HG02870 (cell line): ENCODE measurements around the gene ADH6.
"Not testable (repeated sequence)": the region's sequence is repeated elsewhere in the genome, so short reads cannot be mapped to it uniquely, and the experiment has no call there.

Experiments used
- ATAC-seq: cut with Tn5 transposase; IDR thresholded peaks from one replicate; pipeline ENCODE4 v1.9.1; 2021; ENCODE audit warnings: mild to moderate bottlenecking, moderate library complexity; ENCODE audit not compliant: unreplicated experiment

Gene ADH6

DNA sequence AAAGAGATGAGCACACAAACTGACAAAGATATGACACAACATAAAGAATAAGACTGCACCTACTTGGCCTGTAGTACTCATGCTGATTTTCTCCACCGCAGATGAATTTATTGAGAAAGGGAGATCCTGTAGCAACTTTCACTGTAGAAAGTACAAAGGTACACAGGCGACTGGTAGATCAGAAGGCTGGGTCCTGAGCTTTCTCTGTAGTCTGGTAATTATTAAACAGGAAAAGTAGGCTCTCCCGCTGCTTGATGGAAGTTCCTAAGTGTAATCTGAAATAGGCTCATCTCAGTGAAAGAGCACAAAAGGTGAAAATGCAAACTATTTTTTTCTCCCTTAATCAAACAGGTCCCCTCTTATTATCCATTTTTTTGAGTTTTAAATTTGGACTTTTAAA is at the start of gene ADH6:
ADH6 (minus strand) TSS at position 175 of the 400 bp plus-strand sequence; CDS start at position 81, 94 bp downstream.
- no peak for ATAC-seq

DNA sequence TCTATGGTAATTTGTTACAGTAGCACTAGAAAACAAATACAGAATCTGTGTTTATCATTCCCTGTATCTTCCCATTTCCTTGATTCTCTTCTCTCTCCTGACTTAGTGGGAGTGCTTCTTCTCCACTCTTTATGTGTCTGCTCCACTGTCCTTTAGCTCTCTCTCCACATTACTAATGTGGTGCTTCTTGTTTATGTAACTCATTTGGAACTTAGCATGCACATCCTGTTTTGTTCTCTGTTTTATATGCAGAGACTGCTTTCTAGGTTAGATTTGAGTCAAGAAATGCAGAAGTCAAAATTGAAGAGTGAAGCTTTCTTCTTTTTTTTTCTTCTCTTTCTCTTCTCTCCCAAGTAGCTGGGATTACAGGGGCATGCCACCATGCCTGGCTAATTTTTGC is 45.9 kb upstream of the ADH6 start:
- ATAC-seq, result no peak

DNA sequence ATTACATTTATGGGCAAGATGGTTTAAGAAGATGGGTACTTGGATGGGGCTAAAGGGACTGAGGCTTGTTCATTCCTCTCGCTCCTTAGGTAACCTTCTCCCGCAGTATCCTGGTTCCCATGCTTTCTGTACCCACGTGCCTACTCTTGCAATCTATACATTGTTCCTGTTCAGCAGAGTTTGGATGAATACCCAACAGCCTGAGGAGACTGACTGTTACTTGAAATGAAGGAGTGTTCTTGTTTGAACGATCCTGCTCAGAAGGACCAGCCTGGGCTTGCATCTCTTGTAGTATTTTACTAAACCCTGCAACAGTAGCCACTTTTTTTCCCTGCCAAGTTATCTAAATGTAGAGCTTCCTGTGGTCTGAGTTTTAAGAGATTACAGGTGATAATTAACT is 33.7 kb upstream of the ADH6 start:
- ATAC-seq, result no peak

DNA sequence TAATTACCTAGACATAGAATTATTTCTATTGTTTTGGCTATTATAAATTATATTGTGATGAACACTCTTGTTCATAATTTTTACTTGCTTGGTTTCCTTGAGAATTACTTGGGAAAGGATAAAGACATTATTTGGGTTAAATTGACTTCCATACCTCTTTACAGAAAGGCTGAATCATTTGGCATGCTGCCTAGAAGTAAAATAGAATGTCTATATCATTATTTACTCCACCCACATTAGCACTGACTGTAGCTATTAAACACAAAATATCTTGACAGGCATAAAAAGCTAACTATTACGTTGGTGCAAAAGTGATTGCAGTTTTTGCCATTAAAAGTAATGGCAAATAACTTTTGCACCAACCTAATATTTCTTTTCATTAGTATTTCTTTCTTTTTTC is 29.7 kb upstream of the ADH6 start:
- ATAC-seq, result no peak

DNA sequence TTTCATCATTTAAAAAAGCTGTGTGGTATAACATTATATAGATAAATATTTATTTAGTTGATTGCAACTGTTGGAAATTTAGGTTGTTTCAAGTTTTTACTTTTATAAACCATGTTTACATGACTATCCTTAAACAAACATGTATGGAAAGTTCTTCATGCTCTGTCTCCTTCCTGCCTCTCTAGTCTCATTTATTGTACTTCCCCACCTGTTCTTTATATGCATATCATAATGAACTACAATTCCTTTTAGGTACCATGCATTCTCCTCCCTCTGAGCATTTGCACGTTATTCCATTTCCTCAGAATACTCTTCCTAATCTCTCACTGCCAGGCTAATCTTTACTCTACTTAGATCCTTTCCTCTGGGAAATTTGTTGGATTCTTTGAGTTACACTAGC is 16.9 kb upstream of the ADH6 start:
- no peak for ATAC-seq

DNA sequence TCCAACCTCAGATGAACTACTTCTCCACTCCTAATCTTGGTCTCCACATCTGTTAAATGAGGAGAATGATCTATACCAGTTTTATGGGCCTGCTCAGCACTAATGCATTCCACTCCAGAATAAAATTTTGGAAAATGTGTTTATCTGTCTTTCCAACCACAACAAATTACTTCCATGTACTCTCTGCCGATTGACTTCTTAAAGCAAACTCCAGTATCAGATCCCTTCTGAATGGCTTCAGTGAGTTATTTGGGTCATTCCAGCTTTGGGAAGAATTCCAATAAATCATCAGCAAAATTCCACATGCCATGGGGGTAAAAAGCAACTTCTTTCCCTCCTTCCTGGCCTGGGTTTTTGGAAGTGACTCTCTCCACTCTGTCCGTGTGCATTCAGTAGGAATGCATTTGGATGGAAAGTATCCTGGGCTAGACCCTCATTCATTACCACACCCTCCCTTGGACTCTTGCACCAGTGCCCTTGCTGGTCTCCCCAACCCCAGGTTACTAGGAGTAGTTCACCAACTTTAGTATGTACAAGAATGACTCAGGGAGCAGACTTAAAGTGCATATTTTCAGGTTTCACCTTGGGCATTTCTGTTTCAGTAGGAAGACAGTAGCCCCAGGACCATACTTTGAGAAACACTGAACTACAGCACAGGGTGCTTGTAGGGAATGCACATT is 15.4 kb upstream of the ADH6 start:
- no peak for ATAC-seq

DNA sequence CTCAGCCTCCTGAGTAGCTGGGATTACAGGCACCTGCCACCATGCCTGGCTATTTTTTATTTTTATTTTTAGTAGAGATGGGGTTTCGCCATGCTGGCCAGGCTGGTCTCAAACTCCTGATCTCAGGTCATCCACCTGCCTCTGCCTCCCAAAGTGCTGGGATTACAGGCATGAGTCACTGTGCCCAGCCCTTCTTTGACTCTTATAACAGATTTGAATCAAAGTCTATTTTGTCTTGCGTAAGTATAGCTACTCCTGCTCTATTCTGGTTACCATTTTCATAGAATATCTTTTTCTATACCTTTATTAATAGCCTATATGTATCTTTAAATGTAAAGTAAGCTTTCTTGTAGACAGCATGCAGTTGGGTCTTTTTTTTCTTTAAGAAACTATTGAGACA is 14.4 kb upstream of the ADH6 start:
- not testable (repeated sequence) for ATAC-seq

DNA sequence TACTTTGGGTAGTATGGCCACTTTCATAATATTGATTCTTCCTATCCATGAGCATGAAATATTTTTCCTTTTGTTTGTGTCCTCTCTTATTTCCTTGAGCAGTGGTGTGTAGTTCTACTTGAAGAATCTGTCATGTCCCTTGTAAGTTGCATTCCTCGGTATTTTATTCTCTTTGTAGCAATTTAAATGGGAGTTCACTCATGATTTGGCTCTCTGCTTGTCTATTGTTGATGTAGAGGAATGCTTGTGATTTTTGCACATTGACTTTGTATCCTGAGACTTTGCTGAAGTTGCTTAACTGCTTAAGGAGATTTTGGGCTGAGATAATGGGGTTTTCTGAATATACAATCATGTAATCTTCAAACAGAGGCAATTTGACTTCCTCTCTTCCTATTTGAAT is 9.7 kb upstream of the ADH6 start:
- ATAC-seq, result not testable (repeated sequence)

DNA sequence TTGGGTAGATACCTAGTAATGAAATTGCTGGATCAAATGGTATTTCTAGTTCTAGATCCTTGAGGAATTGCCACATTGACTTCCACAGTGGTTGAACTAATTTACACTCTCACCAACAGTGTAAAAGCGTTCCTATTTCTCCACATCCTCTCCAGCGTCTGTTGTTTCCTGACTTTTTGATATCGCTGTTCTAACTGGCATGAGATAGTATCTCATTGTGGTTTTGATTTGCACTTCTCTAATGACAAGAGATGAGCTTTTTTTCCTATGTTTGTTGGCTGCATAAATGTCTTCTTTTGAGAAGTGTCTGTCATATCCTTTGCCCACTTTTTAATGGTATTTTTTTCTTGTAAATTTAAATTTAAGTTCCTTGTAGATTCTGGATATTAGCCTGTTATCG is 8.6 kb upstream of the ADH6 start:
- not testable (repeated sequence) for ATAC-seq

DNA sequence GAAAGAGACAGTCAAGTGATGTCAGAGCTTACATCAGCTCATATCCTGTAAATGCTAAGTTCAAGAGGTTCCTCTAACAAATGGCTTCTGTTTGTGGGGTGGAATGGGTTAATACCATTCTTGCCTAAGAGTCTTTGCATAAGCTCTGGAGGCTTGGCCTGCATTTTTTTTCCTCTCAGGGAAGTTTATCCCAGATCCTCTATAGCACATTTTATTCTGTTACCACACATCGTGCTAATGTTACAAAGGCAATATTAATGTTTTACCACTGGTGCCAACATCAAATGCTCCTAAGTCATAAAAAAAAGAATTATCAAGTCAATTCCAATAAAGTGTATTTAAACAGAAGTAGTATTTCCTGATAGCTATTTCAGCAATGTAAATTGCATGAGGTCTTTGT is 2.9 kb upstream of the ADH6 start:
- no peak for ATAC-seq

DNA sequence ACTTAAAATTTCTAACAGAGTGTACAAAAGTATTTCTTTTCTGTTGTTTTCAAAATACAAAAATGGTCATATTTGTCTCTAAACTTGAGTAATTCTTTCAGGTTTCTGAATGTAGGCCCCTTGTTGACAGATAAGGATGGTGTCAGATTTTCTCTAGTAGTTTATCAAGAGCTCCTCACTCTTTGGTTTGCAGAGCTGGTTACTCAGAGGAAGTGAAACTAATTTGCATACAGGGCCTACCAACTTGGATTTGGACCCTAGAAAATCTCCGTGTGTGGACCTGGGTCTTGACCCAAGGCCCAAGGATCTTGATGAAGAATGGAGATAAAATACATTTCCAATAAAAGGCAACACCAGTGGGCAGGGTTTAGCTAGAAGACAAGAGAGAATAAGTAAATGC is 433 bp upstream of the ADH6 start:
- no peak for ATAC-seq

DNA sequence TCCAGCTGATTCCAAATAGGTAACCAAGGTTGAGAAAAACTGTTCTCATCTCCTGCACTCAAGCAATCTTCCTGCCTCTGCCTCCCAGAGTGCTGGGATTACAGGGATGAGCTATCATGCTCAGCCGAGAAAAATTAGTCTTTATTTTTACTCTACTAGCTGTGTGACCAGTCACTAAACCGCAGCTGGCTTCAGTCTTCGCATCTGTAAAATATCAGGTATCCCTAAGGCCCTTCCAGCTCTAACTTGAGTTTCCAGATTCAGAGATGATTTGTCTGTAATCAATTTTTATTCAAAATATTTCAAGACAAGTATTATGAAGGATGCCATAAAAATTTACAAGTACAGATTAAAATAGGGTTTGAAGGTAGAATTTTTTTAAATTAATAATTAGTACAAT is 3.5 kb downstream of the ADH6 start:
- ATAC-seq, result no peak

DNA sequence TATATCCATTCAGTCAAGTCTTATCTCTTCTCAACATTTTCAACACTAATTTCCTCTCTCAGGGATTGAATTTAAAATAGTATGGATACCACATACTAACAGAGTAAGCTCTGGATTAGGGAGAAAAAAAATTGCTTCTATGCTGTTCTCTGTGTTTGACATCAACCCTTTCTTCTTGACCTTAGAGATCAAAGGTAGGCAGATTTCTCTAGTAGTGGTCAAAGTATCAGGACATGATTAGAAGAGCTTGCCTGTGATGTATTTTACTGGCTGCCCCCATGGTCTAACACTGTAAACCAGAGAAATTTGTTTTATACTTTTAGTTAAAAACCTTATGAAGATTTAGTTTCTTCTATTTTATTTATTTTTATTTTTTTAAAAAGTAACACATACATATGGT is 8.3 kb downstream of the ADH6 start:
- ATAC-seq, result no peak

DNA sequence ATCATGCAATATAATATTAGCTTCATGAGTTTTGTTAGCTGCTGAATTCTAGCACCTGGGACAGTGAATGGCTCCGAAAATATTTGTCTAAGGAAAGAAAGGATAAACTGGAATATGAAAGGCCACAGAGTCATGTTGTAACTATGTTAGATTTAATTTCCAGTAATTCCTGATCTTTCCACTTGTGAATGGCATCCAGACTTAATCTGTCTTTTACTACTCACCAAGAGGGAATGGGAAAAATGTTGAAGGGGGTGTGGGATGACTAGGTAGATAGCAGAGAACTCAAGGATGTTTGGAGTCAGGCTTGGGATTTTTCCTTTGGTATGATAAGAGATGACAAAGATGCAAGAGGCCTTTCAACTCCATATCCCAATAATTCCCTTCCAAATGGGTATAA is 9.4 kb downstream of the ADH6 start:
- ATAC-seq, result no peak

DNA sequence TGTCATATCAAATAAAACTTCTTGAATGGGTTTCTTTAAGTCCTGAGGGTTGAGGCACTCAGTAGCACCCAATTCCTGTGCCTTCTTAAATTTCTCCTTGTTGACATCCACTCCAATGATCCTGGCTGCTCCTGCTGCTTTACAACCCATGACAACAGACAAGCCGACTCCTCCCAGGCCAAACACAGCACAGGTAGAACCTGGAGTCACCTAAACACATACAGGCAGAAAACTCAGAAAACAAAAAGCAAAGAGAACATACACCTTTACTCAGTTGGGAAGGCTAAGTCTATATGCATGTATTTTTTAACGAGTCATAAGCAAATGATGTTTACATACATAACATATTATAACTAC is 10.3 kb downstream of the ADH6 start:
- no peak for ATAC-seq

DNA sequence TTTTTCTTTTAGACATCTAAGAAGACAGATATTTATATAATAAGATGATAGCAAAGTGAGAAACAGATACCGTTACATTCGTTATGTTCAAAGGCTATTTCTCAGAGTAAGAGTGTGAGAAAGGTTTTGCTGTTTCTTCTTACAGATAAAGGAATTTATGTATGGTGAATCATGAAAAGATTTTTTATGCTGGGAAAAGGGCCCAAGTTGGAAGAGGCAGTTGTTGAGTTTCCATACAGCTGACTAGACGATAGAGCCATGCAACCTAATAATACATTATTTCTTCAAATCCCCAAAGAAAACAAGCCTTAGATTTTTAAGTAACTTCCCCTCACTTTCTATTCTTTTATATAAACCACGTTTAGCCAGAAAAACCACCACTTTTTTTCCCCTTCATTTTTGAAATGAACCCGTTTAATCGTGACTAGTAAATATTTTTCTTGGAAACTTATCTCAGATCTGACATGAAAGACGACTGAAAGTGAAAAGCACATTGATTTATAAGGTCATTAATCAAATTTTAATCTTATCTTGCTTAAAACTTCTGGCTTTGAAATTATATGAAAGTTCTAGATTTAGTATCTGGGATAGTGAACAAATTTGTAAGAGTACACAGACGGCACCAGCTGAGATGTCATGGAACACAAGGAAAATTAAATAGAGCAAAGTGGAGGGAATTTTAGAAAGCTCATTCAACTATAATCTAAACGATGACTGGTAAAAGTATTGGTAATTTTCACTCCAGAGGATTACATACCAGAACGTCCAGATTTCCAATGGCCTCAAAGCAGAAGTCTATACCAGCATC is 10.9 kb downstream of the ADH6 start:
- no peak for ATAC-seq

DNA sequence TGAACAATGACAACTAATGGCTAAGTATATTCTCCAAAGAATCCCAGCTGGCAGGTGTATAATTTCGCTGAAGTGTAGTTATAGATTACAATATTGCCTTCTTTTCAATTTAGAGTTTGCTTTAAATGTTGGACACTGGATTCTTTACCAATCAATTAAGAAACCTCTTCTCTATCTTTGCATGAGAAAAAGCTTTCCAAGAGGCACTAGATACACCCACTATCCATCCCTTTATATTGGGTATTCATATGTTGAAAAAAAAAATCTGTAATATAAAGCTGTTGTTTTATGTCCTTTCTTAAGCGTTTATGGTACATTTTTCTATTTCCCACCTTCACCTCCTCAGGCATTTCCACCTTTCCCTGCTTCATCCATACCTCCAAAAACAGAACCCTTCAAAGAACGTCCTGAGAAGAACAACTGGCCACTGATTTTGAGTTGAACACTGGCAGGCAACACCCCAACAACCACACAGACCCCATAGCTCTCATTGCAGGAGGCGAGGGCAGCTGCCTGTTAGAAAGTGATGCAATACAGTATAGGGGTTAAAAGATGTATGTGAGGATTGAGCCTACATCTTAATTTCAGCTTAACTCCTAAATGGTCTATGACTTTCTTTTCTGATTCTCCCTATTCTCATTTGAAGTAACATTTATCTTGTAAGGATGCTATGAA is 11.8 kb downstream of the ADH6 start:
- ATAC-seq, result no peak

DNA sequence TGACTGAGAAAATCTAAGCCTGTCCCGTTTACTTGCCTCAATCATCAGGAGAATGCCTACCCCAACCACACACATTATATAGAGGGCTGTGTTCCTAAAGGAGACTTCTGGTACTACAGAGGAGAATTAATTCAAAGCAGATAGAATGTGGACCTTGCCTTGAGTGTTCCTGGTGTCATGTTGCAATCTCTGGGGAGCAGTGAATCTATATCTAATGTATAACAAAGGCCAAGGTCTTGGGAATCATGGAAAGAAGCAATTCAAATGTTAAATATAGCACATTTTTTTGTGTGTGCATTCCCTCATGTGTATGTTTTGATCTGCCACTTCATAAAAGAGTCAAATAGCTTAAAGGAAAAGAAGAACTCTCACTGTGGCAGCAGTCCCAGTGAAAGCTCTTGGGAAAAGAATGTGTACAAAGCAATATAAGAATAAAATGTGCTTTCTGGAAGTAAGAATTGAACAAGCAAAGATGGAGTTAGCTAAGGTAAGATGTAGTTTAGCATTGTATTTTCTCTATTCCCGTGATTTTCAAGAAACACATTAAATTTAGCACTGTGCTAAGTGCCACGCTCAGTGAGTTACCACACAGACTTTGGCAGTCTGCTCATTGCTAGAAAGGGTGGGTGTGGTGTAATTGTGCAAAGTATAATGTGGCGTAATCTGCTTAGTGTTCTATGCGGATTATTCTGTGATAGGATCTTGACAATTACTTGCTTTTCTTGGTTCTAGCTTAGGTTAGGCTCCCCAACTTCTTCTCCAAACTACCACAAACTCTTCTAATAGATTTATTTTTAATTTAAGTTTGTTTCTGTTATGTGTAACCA is 13.7 kb downstream of the ADH6 start:
- no peak for ATAC-seq

DNA sequence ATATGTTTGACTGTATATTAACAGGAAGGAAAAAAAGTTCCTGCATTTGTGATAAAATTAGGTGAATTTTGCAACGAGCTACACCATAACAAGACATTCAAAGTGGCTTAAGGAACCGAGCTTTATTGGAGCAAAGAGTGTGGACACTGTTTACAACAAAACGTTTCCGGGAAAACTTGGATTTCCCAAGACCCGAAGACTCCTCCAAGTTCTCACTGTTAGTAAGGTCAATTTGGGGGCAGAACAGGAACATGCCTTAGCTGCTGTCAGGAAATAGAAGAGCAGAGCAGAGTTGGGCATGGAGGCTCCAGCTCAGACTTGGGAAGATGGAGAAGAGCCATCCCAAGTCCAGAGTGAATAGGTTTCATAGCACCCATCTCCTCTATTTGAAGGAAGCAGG is 16.5 kb downstream of the ADH6 start:
- no peak for ATAC-seq

DNA sequence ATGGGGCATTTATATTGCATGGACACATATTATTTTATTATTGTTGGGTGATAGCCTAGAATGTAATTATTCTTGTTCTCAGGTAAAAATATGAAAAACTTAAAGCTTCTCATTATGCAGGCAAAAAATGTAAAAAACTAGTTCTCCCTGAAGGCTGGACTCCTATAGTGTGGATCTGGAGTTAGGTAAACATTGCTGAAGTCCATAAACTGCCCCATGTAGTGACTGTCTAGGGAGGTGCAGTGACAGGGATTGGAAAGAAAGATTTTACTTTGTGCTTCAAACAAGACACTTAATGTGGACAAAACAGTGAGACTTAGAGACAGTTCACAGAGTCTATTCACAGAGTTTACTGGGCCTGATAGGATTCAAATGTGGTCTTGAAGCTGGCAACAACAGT is 17.0 kb downstream of the ADH6 start:
- no peak for ATAC-seq

DNA sequence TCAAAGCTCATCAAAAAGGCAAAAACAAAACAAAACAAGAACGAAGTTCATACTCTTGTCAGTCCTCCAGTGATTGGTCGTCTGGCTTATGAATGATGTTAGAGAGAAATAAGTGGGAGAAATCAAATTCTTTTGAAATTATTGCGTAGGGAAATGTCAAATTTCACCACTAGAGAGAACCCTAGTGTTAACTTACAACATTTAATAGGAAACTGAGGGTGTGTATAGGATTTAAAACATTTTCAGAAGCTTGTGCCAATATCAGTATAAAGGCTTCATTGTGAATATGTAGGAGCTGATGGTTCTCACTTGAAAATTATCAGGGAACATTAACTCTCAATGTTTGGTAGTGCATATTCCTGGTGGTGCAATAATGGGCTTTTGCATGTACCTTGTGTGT is 17.4 kb downstream of the ADH6 start:
- no peak for ATAC-seq
